A673 (cell line): ENCODE results near the gene ZFP36L2.

Experiments used
- CTCF ChIP-seq: fragments of 300-800, 200-600 bp; sonication (generic); conservative IDR thresholded peaks from 2 replicates; pipeline ENCODE4 v1.5.1; 2017; ENCODE audit warnings: low read depth, mild to moderate bottlenecking, antibody characterized with exemption, low read length, moderate library complexity, mixed read lengths
- EZH2 ChIP-seq: fragments of 200-600 bp; sonication (generic); IDR thresholded peaks from 2 replicates; pipeline ENCODE4 v1.6.1; 2017; ENCODE audit warnings: borderline replicate concordance, low read depth, mild to moderate bottlenecking, mixed read lengths, antibody characterized with exemption, low read length; ENCODE audit not compliant: poor library complexity, severe bottlenecking

GRCh38 chr2:43262239-43262638 lies 35.8 kb upstream of the ZFP36L2 start:
- TF ChIP-seq CTCF (no peak), EZH2 (no peak)
